PC-3 (cell line): Measurements from ENCODE around the gene TNNC2.

Experiments used
- CTCF ChIP-seq: fragments of 300-600 bp; sonication (generic); conservative IDR thresholded peaks from 2 replicates; pipeline ENCODE4 v1.5.1; 2017; ENCODE audit warnings: antibody characterized with exemption, low read depth, mild to moderate bottlenecking, low read length
- EZH2phosphoT487 ChIP-seq: fragments of 300-600 bp; sonication (generic); IDR thresholded peaks from 2 replicates; pipeline ENCODE4 v1.6.1; 2018; ENCODE audit warnings: mild to moderate bottlenecking, antibody characterized with exemption, low read length, borderline replicate concordance

DNA sequence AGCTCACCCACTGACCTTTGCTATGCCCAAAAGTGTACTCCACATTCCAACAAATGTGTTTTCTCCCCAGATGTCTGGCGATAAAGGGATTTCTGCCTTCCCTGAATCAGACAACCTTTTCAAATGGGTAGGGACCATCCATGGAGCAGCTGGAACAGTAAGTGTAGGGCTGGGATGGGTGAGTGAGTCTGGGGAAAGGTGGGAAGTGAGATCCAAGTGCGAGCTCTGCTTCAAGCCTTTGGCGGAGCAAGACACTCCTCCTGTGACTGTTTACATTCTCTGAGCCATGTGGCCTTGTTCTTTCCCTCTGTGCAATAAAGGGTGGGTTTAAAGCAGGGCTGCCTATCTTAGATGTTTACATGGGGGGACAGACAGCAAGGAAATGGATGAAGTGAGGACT, 12.8 kb downstream of the TNNC2 start:
- TF ChIP-seq CTCF = no peak
- no peak for TF ChIP-seq EZH2phosphoT487
